BJ (cell line): ENCODE results near the gene SGIP1. TPM values are rescaled to one million over a fixed set of nuclear protein-coding genes. Genes with fewer than 3 reads are reported as not detected.

Experiments used
- CTCF ChIA-PET: fragments of 350-600 bp; formaldehyde crosslinking; extraction: SDS; loops from one replicate; lab custom pipeline; 2021; ENCODE audit warnings: antibody characterized with exemption, inconsistent platforms; lab: Yijun Ruan, JAX
- POLR2A ChIA-PET: fragments of 300-600 bp; sonication (Branson Sonifier 250); formaldehyde crosslinking; extraction: SDS; loops from one replicate; lab custom pipeline; 2021; ENCODE audit warnings: antibody characterized with exemption; lab: Charles Lee
- DNase-seq: peaks from one replicate; pipeline ENCODE4 v3.0.0-alpha.2; 2011; ENCODE audit warnings: low read depth
- H3K27me3 ChIP-seq: 2 replicates; pipeline ENCODE4 v1.6.0; 2011; ENCODE audit warnings: low read length; ENCODE audit not compliant: control insufficient read depth, insufficient read depth
- H3K36me3 ChIP-seq: 2 replicates; pipeline ENCODE4 v1.5.1; 2011; ENCODE audit warnings: low read length; ENCODE audit not compliant: control insufficient read depth, insufficient read depth
- H3K4me3 ChIP-seq: 2 replicates; pipeline ENCODE4 v1.5.1; 2011; ENCODE audit warnings: low read depth, mild to moderate bottlenecking, control low read depth, low read length
- polyA plus RNA-seq: library from polyadenylated mRNA; depleted of rRNA; stranded (reverse); fragments of >200 nt; gene quantifications from 2 replicates; pipeline ENCODE4 v1.2.3, GENCODE V29; 2011
- TF ChIP-seq, protein P1 (sequence below): IDR thresholded peaks from 2 replicates; pipeline ENCODE4 v1.5.1; 2011; ENCODE audit warnings: low read depth, mild to moderate bottlenecking, control low read depth, inconsistent platforms, low read length, moderate library complexity; ENCODE audit not compliant: insufficient read depth

The SGIP1 gene
- polyA plus RNA-seq, 1 experiment = 49.4 TPM

DNA sequence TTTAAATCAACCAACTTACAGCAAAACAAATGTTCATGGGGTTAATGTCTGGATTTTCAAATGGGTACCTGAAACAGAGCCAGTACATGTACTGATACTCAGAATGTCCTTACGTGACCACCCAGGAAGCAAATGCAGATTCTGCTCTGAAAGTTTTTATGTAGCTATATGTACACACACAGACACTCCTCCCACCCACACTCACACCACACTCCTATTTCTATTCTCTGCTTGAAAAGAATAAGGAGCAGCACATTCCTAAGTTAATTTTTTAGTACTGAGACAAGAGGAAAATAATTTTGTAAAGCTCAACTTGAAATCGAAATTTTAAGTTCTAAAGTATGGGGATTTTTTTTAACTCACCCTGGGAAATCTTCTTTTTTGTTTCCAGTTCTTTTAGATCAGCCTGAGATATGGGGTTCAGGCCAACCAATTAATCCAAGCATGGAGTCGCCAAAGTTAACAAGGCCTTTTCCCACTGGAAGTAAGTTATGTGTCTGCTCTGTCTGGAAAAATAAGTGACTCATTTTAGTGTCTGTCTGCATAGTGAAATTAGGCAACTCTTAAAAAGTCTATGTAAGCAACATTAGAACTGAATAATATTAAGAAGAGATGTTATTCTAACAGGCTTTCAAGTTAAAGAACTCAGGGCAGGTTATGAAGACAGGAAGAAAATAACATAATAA is 142.8 kb downstream of the SGIP1 start:
- ChIA-PET POLR2A (no interaction called here), CTCF (interaction anchor here (0.7 to 1.3 kb wide), 4 partner anchors 22 to 1606 kb away, joined by 3 read pairs; no protein-coding TSS in a partner anchor)
- no peak overlapping the region for H3K4me3 ChIP-seq
- DNase-seq = peak; percentile 89
- peaks cover 4% of the 10 kb centered on the region; the same call in 1 of the 2 replicates for H3K36me3 ChIP-seq
- TF ChIP-seq, protein P1, sequence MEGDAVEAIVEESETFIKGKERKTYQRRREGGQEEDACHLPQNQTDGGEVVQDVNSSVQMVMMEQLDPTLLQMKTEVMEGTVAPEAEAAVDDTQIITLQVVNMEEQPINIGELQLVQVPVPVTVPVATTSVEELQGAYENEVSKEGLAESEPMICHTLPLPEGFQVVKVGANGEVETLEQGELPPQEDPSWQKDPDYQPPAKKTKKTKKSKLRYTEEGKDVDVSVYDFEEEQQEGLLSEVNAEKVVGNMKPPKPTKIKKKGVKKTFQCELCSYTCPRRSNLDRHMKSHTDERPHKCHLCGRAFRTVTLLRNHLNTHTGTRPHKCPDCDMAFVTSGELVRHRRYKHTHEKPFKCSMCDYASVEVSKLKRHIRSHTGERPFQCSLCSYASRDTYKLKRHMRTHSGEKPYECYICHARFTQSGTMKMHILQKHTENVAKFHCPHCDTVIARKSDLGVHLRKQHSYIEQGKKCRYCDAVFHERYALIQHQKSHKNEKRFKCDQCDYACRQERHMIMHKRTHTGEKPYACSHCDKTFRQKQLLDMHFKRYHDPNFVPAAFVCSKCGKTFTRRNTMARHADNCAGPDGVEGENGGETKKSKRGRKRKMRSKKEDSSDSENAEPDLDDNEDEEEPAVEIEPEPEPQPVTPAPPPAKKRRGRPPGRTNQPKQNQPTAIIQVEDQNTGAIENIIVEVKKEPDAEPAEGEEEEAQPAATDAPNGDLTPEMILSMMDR = no peak
- H3K27me3 ChIP-seq = no peaks in the 10 kb centered on the region

DNA sequence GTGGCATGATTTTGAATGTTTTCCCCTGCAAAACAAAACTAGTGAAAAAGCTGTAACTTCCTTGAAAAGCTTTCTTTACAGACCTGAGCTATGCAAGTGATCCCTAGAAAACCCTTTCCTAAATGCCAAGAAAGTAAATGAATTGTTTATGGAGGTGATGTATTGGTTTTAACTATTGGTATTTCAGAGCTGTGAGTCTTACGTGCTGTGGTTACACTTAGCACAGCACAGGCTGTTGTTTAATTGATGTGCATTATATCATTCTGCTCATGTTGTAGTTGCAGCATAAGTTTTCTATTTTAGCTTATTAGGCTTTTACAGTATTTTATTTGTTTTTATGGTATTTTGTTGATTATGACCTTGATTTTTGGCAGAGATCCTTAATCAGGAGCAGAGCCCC is 144.2 kb downstream of the SGIP1 start:
- DNase-seq = no peak
- POLR2A ChIA-PET = no interaction called here
- CTCF ChIA-PET = interaction anchor here (0.9 kb wide), 1 partner anchor 47 kb away, joined by 3 read pairs; no protein-coding TSS in a partner anchor

DNA sequence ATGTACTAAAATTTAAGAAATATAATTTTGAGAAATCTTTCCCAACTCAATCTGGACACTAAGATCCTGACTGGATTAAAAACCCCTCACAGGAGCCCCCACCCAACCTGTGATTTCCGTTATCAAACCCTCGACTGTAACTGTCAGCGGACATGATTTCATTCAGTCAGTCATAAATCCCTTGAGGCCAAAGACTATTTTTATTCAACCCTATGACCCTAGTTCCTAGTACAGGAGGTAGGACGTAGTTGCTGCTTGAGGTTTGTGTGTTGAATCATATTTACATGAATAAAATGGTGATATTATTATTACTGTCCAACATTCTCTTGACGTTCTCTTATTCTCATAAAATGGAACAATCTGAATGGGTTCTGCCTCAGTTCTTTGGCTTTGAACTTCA is 145.2 kb downstream of the SGIP1 start:
- CTCF ChIA-PET = interaction anchor here (0.9 kb wide), 1 partner anchor 46 kb away, joined by 3 read pairs; no protein-coding TSS in a partner anchor

More for the DNA sequence above, 144.2 kb downstream of the SGIP1 start:
- no peak overlapping the region for H3K4me3 ChIP-seq
- TF ChIP-seq, protein P1 = no peak
- H3K36me3 ChIP-seq = peaks cover 4% of the 10 kb centered on the region; the same call in 1 of the 2 replicates
- H3K27me3 ChIP-seq = no peaks in the 10 kb centered on the region

DNA sequence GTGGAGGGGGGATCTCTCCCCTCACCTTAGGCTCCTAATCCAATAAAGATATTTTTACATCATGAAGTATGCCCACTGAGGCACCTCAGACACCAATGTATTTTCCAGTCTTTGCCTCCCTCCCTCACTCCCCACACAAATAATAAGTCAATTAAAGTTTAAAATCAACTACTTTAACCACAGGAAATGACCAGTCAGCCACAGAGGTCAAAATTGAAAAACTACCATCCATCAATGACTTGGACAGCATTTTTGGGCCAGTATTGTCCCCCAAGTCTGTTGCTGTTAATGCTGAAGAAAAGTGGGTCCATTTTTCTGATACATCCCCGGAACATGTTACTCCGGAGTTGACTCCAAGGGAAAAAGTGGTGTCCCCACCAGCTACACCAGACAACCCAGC is 147.7 kb downstream of the SGIP1 start:
- ChIA-PET POLR2A (no interaction called here), CTCF (no interaction called here)
- Histone ChIP-seq H3K27me3 (no peaks in the 10 kb centered on the region), H3K36me3 (no peaks in the 10 kb centered on the region), H3K4me3 (no peak overlapping the region)
- TF ChIP-seq, protein P1 = no peak
- DNase-seq = no peak

More for the DNA sequence above, 145.2 kb downstream of the SGIP1 start:
- TF ChIP-seq, protein P1 = no peak
- POLR2A ChIA-PET = no interaction called here
- no peaks in the 10 kb centered on the region for H3K27me3 ChIP-seq
- H3K36me3 ChIP-seq = peaks cover 1% of the 10 kb centered on the region; the same call in 1 of the 2 replicates
- no peak overlapping the region for H3K4me3 ChIP-seq
- DNase-seq = no peak

DNA sequence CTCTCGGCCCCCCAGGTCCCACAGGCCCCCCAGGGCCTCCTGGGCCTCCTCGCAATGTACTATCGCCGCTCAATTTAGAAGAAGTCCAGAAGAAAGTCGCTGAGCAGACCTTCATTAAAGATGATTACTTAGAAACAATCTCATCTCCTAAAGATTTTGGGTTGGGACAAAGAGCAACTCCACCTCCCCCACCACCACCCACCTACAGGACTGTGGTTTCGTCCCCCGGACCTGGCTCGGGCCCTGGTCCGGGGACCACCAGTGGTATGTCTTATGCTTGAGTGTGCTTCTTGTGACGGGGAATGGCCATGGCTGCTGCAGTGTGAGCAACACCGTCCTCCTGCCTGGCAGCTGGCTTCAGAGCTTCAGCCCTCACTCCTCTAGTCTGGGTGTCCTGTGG is 148.2 kb downstream of the SGIP1 start:
- no peaks in the 10 kb centered on the region for H3K36me3 ChIP-seq
- ChIA-PET POLR2A (no interaction called here), CTCF (no interaction called here)
- no peak for DNase-seq
- H3K4me3 ChIP-seq = no peak overlapping the region
- no peaks in the 10 kb centered on the region for H3K27me3 ChIP-seq
- TF ChIP-seq, protein P1 = no peak
